ENCODE results near the gene EEFSEC. TPM values are rescaled to one million over a fixed set of nuclear protein-coding genes. Genes with fewer than 3 reads are reported as not detected.

EEFSEC gene
- total RNA-seq, 4 donors from 2014 or later: 9.1 to 17.4 (median 15.8) TPM

- intact Hi-C loops (cut with DNase I): no loop called here
- H3K36me3 ChIP-seq: no peaks in the 10 kb centered on the region
- peaks cover 0 to 29% (median 0%) of the 10 kb centered on the region in 4 donors for H3K27me3 ChIP-seq
- 88% methylated on average over 6 of the region's 6 CpGs for WGBS
- H3K4me3 ChIP-seq: no peak overlapping the region
- H3K27ac ChIP-seq (replicated peaks in 1 of 4): no peak overlapping the region
- TF ChIP-seq POLR2AphosphoS5 (IDR thresholded peaks at IDR 0.05): no peak
- TF ChIP-seq POLR2A (IDR thresholded peaks at IDR 0.05; ENCODE audit: low read depth): no peak
- no peak for TF ChIP-seq CTCF (IDR thresholded peaks at IDR 0.05)
- TF ChIP-seq EP300 (IDR thresholded peaks at IDR 0.05): no peak
- H3K4me1 ChIP-seq: no peaks in the 10 kb centered on the region
- no peaks in the 10 kb centered on the region for H3K9me3 ChIP-seq
- DNase-seq (ENCODE audit: extremely low spot score): no peak
Measured at GRCh38 chr3:128442949-128443348, 289.7 kb downstream of the EEFSEC start.

GRCh38 chr3:128443771-128444170 is 290.5 kb downstream of the EEFSEC start:
- no peak overlapping the region for H3K27ac ChIP-seq (replicated peaks in 1 of 4)
- 77% methylated on average over 3 of the region's 3 CpGs for WGBS
- H3K9me3 ChIP-seq: no peaks in the 10 kb centered on the region
- H3K4me1 ChIP-seq: no peaks in the 10 kb centered on the region
- no peak overlapping the region for H3K4me3 ChIP-seq
- TF ChIP-seq POLR2AphosphoS5 (IDR thresholded peaks at IDR 0.05): no peak
- DNase-seq (ENCODE audit: extremely low spot score): no peak
- H3K36me3 ChIP-seq: no peaks in the 10 kb centered on the region
- peaks cover 0 to 24% (median 0%) of the 10 kb centered on the region in 4 donors for H3K27me3 ChIP-seq
- intact Hi-C loops (cut with DNase I): no loop called here

- Histone ChIP-seq H3K4me3 (no peak overlapping the region), H3K27me3 (peaks cover 0 to 10% (median 0%) of the 10 kb centered on the region in 4 donors), H3K36me3 (no peaks in the 10 kb centered on the region), H3K9me3 (no peaks in the 10 kb centered on the region), H3K4me1 (no peaks in the 10 kb centered on the region), H3K27ac (replicated peaks in 1 of 4) (no peak overlapping the region)
- DNase-seq (ENCODE audit: extremely low spot score): no peak
- intact Hi-C loops (cut with DNase I): no loop called here
- TF ChIP-seq POLR2A (IDR thresholded peaks at IDR 0.05; ENCODE audit: low read depth): no peak
- no peak for TF ChIP-seq CTCF (IDR thresholded peaks at IDR 0.05)
- no peak for TF ChIP-seq POLR2AphosphoS5 (IDR thresholded peaks at IDR 0.05)
- TF ChIP-seq EP300 (IDR thresholded peaks at IDR 0.05): no peak
- 88% methylated on average over 1 of the region's 1 CpG for WGBS
Measured at GRCh38 chr3:128445357-128445756, 292.1 kb downstream of the EEFSEC start.

GRCh38 chr3:128446821-128447220 is 293.5 kb downstream of the EEFSEC start:
- intact Hi-C loops (cut with DNase I): no loop called here
- Histone ChIP-seq H3K27ac (replicated peaks in 1 of 4) (no peak overlapping the region), H3K27me3 (peaks cover 0 to 10% (median 0%) of the 10 kb centered on the region in 4 donors), H3K9me3 (no peaks in the 10 kb centered on the region), H3K4me1 (no peaks in the 10 kb centered on the region), H3K4me3 (no peak overlapping the region), H3K36me3 (no peaks in the 10 kb centered on the region)
- 74% methylated on average over 1 of the region's 1 CpG for WGBS
- DNase-seq (ENCODE audit: extremely low spot score): no peak
- no peak for TF ChIP-seq EP300 (IDR thresholded peaks at IDR 0.05)
- TF ChIP-seq POLR2A (IDR thresholded peaks at IDR 0.05; ENCODE audit: low read depth): no peak
- TF ChIP-seq POLR2AphosphoS5 (IDR thresholded peaks at IDR 0.05): no peak
- TF ChIP-seq CTCF (IDR thresholded peaks at IDR 0.05): no peak

- 95% methylated on average over 3 of the region's 3 CpGs for WGBS
- no peak for DNase-seq (ENCODE audit: extremely low spot score)
- H3K4me1 ChIP-seq: no peaks in the 10 kb centered on the region
- H3K27me3 ChIP-seq: peaks cover 0 to 10% (median 0%) of the 10 kb centered on the region in 4 donors
- H3K9me3 ChIP-seq: no peaks in the 10 kb centered on the region
- no peak for TF ChIP-seq POLR2A (IDR thresholded peaks at IDR 0.05; ENCODE audit: low read depth)
- TF ChIP-seq CTCF (IDR thresholded peaks at IDR 0.05): no peak
- TF ChIP-seq POLR2AphosphoS5 (IDR thresholded peaks at IDR 0.05): no peak
- no peak for TF ChIP-seq EP300 (IDR thresholded peaks at IDR 0.05)
- intact Hi-C loops (cut with DNase I): no loop called here
- no peaks in the 10 kb centered on the region for H3K36me3 ChIP-seq
- H3K4me3 ChIP-seq: no peak overlapping the region
- no peak overlapping the region for H3K27ac ChIP-seq (replicated peaks in 1 of 4)
Measured at GRCh38 chr3:128447561-128448013, 294.3 kb downstream of the EEFSEC start.
